Right lobe of liver (tissue), 4 donors: ENCODE measurements around the gene TNNC1.

ENCODE experiments used
- POLR2A ChIP-seq: fragments of 450-650 bp; IDR thresholded peaks from one replicate; pipeline ENCODE4 v1.6.1; 2017; ENCODE audit warnings: antibody characterized with exemption, mild to moderate bottlenecking
- TF ChIP-seq, protein P1 (sequence below), 4 donors: fragments of 200-600 bp in 3 of 4; fragments of 450-650 bp in 1 of 4; IDR thresholded peaks; one replicate each; pipeline versions ENCODE4 v1.5.1 to v1.8.0; 2016 to 2022; ENCODE audit warnings: antibody characterized with exemption in 4 of 4, mild to moderate bottlenecking in 2 of 4
- donor health status: DM: no; HTN: no; CAD: no.
- donor health status: DM: no; HTN: no; CAD: no.
- donor health status: DM: no; HTN: yes; CAD: no.

DNA sequence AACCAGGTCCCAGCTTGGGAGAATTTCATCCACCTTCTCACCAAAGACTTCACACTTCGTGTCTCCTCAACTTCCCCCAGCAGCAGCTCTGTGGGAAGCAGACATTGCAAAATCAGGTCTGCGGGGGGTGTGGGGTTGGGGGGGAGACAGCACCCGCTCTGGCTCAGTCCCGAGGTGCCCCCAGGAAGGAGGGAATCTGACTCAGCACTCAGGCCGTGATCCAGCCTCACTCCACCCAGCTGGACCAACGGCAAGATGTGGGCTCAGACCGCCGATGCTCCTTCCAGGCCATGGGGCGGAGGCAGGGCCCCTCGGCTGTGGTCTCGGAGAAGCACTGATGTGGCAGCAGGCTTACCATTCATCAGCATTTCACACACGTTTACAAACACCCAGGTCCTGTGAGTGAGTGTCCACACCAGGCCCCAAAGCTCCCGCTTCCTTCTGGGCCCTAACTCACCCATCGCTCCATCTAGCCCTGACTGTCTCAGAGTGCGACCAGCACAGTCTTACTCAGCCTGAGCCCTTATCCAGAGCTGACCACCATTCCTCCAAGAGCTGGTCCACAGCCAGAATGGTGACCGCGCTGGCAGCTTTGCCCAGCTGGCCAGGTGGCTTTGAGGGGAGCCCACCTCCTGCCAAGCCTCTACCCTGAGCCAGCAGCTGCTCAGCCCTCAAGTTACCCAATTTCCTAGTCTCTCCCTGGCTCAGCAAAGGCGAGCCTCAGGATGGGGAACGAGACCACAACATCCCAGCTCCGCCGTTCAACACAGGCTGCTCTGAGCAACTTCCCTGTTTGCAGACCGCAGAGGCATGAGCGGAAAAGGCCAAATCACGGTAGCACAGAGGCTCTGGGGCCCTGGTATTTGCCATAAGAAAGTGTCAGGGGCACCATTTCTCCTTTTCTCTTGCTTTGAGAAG, 44.6 kb upstream of the TNNC1 start:
- TF ChIP-seq, protein P1, sequence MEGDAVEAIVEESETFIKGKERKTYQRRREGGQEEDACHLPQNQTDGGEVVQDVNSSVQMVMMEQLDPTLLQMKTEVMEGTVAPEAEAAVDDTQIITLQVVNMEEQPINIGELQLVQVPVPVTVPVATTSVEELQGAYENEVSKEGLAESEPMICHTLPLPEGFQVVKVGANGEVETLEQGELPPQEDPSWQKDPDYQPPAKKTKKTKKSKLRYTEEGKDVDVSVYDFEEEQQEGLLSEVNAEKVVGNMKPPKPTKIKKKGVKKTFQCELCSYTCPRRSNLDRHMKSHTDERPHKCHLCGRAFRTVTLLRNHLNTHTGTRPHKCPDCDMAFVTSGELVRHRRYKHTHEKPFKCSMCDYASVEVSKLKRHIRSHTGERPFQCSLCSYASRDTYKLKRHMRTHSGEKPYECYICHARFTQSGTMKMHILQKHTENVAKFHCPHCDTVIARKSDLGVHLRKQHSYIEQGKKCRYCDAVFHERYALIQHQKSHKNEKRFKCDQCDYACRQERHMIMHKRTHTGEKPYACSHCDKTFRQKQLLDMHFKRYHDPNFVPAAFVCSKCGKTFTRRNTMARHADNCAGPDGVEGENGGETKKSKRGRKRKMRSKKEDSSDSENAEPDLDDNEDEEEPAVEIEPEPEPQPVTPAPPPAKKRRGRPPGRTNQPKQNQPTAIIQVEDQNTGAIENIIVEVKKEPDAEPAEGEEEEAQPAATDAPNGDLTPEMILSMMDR (IDR thresholded peaks at IDR 0.05), result no peak
- no peak for TF ChIP-seq POLR2A
